Neural progenitor cell (in vitro differentiated cells): ENCODE results near the gene JAKMIP2. TPM values are rescaled to one million over a fixed set of nuclear protein-coding genes. Genes with fewer than 3 reads are reported as not detected.

Experiments
- DNase-seq: peaks from one replicate; pipeline ENCODE4 v3.0.0-alpha.2; 2016; ENCODE audit warnings: low spot score
- H2AFZ ChIP-seq: fragments of 200-600 bp; sonication (generic); replicated peaks from 2 replicates; pipeline ENCODE4 v1.6.1; 2016; ENCODE audit warnings: antibody characterized with exemption
- H3F3A ChIP-seq: fragments of 200-600 bp; sonication (generic); 2 replicates; pipeline ENCODE4 v1.6.1; 2016; ENCODE audit warnings: antibody characterized with exemption, low read depth
- H3K27ac ChIP-seq: fragments of 200-600 bp; sonication (generic); 2 replicates; pipeline ENCODE4 v1.5.1; 2016; ENCODE audit warnings: mild to moderate bottlenecking
- H3K27me3 ChIP-seq: fragments of 200-600 bp; sonication (generic); 2 replicates; pipeline ENCODE4 v1.6.1; 2016; ENCODE audit warnings: mild to moderate bottlenecking, moderate library complexity
- H3K36me3 ChIP-seq: fragments of 200-600 bp; sonication (generic); 2 replicates; pipeline ENCODE4 v1.5.1; 2016
- H3K4me1 ChIP-seq: fragments of 200-600 bp; sonication (generic); 2 replicates; pipeline ENCODE4 v1.6.1; 2016; ENCODE audit warnings: mixed run types
- H3K4me2 ChIP-seq: fragments of 200-600 bp; sonication (generic); 2 replicates; pipeline ENCODE4 v1.6.1; 2016
- H3K4me3 ChIP-seq: fragments of 200-600 bp; sonication (generic); 2 replicates; pipeline ENCODE4 v1.5.1; 2016
- H3K79me2 ChIP-seq: fragments of 200-600 bp; sonication (generic); 2 replicates; pipeline ENCODE4 v1.6.1; 2016; ENCODE audit warnings: low read depth
- H3K9ac ChIP-seq: fragments of 200-600 bp; sonication (generic); 2 replicates; pipeline ENCODE4 v1.6.1; 2016
- H3K9me3 ChIP-seq: fragments of 200-600 bp; sonication (generic); 2 replicates; pipeline ENCODE4 v1.5.1; 2016; ENCODE audit warnings: low read depth
- H4K20me1 ChIP-seq: fragments of 200-600 bp; sonication (generic); 2 replicates; pipeline ENCODE4 v1.6.1; 2016; ENCODE audit warnings: low read depth
- H3K27ac Mint-ChIP-seq: 3 replicates; pipeline ENCODE4 v1.8.0; 2021; ENCODE audit warnings: mixed read lengths
- H3K27me3 Mint-ChIP-seq: 2 replicates; pipeline ENCODE4 v1.8.0; 2022; ENCODE audit warnings: low read depth, mild to moderate bottlenecking, inconsistent platforms, moderate library complexity, mixed read lengths; ENCODE audit not compliant: insufficient read depth
- H3K36me3 Mint-ChIP-seq: 3 replicates; pipeline ENCODE4 v1.8.0; 2021; ENCODE audit warnings: mixed read lengths
- H3K4me1 Mint-ChIP-seq: 3 replicates; pipeline ENCODE4 v1.8.0; 2021; ENCODE audit warnings: mixed read lengths
- H3K4me3 Mint-ChIP-seq: 3 replicates; pipeline ENCODE4 v1.8.0; 2021; ENCODE audit warnings: mild to moderate bottlenecking, moderate library complexity, mixed read lengths
- H3K9me3 Mint-ChIP-seq: 3 replicates; pipeline ENCODE4 v1.8.0; 2020; ENCODE audit warnings: mixed read lengths
- CTCF ChIP-seq: fragments of 200-600 bp; sonication (generic); IDR thresholded peaks from 2 replicates; pipeline ENCODE4 v1.5.1; 2017; ENCODE audit warnings: antibody characterized with exemption, mild to moderate bottlenecking
- EZH2 ChIP-seq: fragments of 200-600 bp; sonication (generic); IDR thresholded peaks from 2 replicates; pipeline ENCODE4 v1.6.1; 2017; ENCODE audit warnings: antibody characterized with exemption, mild to moderate bottlenecking, moderate library complexity
- EZH2phosphoT487 ChIP-seq: fragments of 200-600 bp; sonication (generic); IDR thresholded peaks from 2 replicates; pipeline ENCODE4 v1.6.1; 2017; ENCODE audit warnings: antibody characterized with exemption
- total RNA-seq: library from RNA; depleted of rRNA; stranded (reverse); fragments of >200 nt; gene quantifications from 2 replicates; pipeline ENCODE4 v1.2.3, GENCODE V29; 2015; ENCODE audit warnings: low replicate concordance

The JAKMIP2 gene
- total RNA-seq, 1 donor from 2014 or later, result 8.2 TPM

GRCh38 chr5:147788023-147788422 lies 5.5 kb upstream of the JAKMIP2 start:
- H3K9me3 ChIP-seq, result no peaks in the 10 kb centered on the region
- H3K79me2 ChIP-seq, result no peaks in the 10 kb centered on the region
- H4K20me1 ChIP-seq, result no peaks in the 10 kb centered on the region
- H3F3A ChIP-seq, result no peaks in the 10 kb centered on the region
- peaks cover 22% of the 10 kb centered on the region for H3K4me1 Mint-ChIP-seq
- TF ChIP-seq EZH2phosphoT487 (no peak), EZH2 (no peak), CTCF (no peak)
- H3K4me3 Mint-ChIP-seq, result no peak overlapping the region
- DNase-seq, result no peak
- H3K36me3 Mint-ChIP-seq, result no peaks in the 10 kb centered on the region
- H2AFZ ChIP-seq, result no peak overlapping the region
- H3K9me3 Mint-ChIP-seq, result no peaks in the 10 kb centered on the region
- no peak overlapping the region for H3K4me2 ChIP-seq
- H3K9ac ChIP-seq, result no peak overlapping the region
- H3K27ac ChIP-seq, result no peak overlapping the region
- no peak overlapping the region for H3K4me3 ChIP-seq
- H3K27me3 ChIP-seq, result no peaks in the 10 kb centered on the region
- peaks cover 3% of the 10 kb centered on the region for H3K27me3 Mint-ChIP-seq
- H3K27ac Mint-ChIP-seq, result no peak overlapping the region
- H3K4me1 ChIP-seq, result peaks cover 3% of the 10 kb centered on the region
- no peaks in the 10 kb centered on the region for H3K36me3 ChIP-seq

GRCh38 chr5:147786142-147786541 lies 3.6 kb upstream of the JAKMIP2 start:
- Histone ChIP-seq H4K20me1 (no peaks in the 10 kb centered on the region), H3K27me3 (no peaks in the 10 kb centered on the region), H3K36me3 (no peaks in the 10 kb centered on the region), H3K4me2 (no peak overlapping the region), H3K4me3 (no peak overlapping the region), H2AFZ (no peak overlapping the region), H3K9me3 (no peaks in the 10 kb centered on the region), H3K27ac (no peak overlapping the region), H3K79me2 (peaks cover 6% of the 10 kb centered on the region), H3K4me1 (peaks cover 11% of the 10 kb centered on the region), H3F3A (peaks cover 13% of the 10 kb centered on the region), H3K9ac (no peak overlapping the region)
- Mint-ChIP-seq H3K9me3 (no peaks in the 10 kb centered on the region), H3K27me3 (peaks cover 3% of the 10 kb centered on the region), H3K4me3 (no peak overlapping the region), H3K4me1 (peaks cover 25% of the 10 kb centered on the region), H3K36me3 (no peaks in the 10 kb centered on the region), H3K27ac (no peak overlapping the region)
- no peak for DNase-seq
- TF ChIP-seq EZH2phosphoT487 (no peak), CTCF (no peak), EZH2 (no peak)

GRCh38 chr5:147784146-147784987 lies 1.8 kb upstream of the JAKMIP2 start:
- Histone ChIP-seq H3K27ac (no peak overlapping the region), H3K9me3 (no peaks in the 10 kb centered on the region), H3F3A (peaks cover 25% of the 10 kb centered on the region), H3K4me2 (no peak overlapping the region), H4K20me1 (no peaks in the 10 kb centered on the region), H3K79me2 (peaks cover 24% of the 10 kb centered on the region), H3K36me3 (no peaks in the 10 kb centered on the region), H3K9ac (no peak overlapping the region), H3K4me3 (no peak overlapping the region), H3K27me3 (no peaks in the 10 kb centered on the region), H2AFZ (no peak overlapping the region), H3K4me1 (peaks cover 28% of the 10 kb centered on the region)
- Mint-ChIP-seq H3K4me1 (peaks cover 41% of the 10 kb centered on the region), H3K36me3 (no peaks in the 10 kb centered on the region), H3K27me3 (peaks cover 3% of the 10 kb centered on the region), H3K27ac (no peak overlapping the region), H3K9me3 (no peaks in the 10 kb centered on the region), H3K4me3 (peak overlapping the region; percentile 14)
- TF ChIP-seq EZH2phosphoT487, result no peak
- TF ChIP-seq CTCF, result no peak
- DNase-seq, result no peak
